HG02798 (cell line): ENCODE data around the gene SLC17A2.

Experiments used
- ATAC-seq: cut with Tn5 transposase; IDR thresholded peaks from one replicate; pipeline ENCODE4 v1.9.1; 2021; ENCODE audit warnings: mild to moderate bottlenecking; ENCODE audit not compliant: unreplicated experiment, poor library complexity

The SLC17A2 gene

GRCh38 chr6:25922301-25922700 lies 8.2 kb downstream of the SLC17A2 start:
- no peak for ATAC-seq

GRCh38 chr6:25921525-25922203 lies 8.8 kb downstream of the SLC17A2 start:
- no peak for ATAC-seq

GRCh38 chr6:25919657-25920056 lies 10.8 kb downstream of the SLC17A2 start:
- no peak for ATAC-seq

DNA sequence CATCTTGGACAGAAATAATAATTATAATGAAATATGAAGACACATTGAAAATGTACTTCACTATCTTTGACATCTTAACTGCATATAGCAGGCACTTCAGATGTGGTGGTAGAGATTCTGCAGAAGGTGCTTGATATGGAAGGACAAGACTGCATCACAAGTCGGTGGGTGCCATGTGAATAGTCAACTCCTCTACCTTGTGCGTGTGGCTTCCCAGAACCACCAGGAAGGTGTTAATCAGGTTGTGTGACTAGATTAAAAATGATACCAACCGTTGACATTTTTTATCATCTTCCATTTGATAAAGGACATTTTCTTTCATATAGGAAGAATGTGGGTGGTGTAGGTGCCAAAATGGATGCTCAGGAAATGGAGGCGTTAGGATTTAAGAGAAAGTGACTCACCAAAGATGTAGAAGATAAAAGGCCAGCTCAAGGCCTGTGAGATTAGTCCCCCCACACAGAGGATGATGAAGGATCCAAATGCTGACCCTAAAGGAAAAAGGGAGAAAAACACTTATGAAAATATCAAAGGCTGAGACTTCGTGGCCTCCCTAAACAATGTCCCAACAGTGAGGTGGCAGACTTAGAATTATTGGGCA lies 12.3 kb downstream of the SLC17A2 start:
- ATAC-seq, result no peak

DNA sequence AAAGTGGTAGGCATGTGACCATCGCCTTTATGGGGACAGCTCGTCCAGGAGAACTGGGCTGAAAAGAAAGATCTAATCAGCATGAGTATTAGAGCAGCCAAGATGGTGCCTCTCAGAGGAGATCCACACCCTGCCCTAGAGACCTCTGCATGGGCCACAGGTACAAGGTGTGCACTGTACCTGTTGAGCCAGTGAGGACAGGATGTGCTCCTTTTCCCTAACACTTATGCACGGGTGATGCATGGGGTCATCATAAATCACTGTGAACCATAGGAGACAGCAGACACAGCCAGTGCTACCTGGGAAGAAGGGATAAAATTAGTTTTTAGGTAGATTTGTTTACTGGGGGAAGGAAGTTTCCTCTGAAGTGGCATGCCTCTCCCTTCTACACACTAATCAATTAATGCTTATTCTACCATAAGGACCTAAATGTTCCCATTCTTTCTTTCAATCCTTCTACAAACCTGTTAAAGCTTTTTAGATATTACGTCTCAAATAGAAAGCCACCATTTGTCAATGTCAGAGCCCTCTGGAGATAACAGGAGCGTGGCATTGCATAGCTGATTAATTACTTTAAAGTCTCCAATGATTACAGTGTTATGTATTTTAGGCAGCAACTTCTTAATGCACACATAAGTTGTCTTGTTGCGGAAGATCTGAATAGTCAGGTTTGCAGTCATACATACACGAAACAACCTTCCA lies 13.6 kb downstream of the SLC17A2 start:
- ATAC-seq, result no peak

DNA sequence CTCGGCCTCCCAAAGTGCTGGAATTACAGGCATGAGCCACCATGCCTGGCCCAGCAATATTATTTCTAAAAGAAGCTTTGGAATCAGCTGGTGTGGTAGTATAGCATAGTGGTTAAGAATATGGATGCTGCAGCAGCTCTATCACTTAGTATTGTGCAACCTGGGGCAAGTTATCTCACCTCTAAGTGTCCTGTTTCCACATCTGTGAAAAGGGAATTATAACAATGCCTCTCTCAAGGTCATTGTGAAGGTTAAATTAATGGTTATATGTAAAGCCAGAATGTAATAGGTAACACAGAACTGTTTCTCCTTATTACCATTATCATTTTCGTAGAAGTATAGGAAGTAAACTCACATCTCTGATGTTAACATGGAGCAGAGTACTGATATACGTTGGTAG lies 14.2 kb downstream of the SLC17A2 start:
- ATAC-seq, result no peak

- ATAC-seq, result no peak
These were observed 16.8 kb downstream of the SLC17A2 start for GRCh38 chr6:25913741-25914140.

DNA sequence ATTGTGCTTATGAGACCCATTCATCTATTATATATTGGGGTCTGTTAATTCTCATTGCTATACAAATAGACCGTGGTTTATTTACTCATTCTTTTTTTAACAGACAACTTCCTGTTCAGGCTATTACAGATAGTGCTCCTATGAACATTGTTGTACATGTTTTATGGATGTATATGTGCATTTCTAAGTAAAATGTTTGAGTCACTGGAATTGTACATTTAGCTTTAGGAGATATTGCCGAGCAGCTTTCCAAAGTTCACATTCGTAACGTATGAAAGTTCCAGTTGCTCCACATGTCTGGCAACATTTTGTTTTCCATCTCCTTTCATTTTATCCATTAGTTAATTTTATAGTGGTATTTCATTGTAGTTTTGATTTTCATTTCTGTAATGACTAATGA lies 19.1 kb downstream of the SLC17A2 start:
- no peak for ATAC-seq

DNA sequence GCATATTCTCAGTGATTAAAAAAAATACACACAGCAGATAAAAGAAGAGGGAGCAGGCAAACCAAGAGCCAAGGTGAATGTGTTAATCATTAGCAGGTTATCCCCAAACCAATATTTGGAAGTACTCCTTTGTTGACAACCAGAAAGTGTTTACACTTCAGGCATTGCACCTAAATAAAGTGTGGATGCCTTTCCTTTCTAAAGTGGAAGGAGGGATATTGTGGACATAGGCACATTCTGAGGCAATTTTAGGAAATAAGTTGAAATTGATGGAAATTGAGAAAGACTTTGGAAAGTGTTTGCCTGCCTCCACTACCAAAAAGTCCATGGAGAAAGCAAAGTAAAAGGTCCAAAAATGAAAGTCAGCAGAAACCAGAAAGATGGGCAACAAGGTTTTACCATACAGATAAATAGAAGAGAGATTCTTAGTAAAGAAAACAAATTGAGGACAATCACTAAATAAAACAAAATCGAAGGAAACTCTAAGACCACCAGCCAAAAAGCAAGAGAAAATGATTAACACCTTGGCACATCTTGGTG lies 22.9 kb downstream of the SLC17A2 start:
- ATAC-seq, result no peak

DNA sequence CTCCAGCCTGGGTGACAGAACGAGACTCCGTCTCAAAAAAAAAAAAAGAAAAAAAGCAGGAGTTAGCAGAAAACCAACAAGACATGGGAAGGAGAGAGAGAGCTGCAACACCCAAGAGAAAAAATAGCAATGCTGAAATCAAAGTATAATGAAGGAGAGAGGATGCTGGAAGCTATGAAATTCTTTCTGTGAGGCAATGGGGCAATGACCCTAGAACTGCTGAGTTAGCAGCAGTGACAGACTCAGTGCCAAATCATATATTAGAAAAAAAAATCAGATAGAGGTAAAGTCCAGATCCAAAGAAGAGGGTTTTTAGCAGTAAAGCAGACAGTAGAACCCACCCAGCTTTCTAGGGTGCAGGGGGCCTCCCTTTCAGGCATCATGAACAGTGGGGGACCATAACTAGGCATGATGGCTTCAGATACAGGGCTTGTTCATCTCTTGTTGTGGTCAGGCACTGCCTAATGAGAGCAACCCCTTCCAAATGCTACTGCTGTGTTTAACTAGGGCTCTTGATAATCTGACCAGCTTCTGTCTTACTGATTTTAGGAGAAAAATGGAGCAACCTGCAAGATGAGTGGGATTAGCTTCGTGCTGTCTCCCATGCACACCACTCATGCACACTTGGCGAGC lies 26.9 kb downstream of the SLC17A2 start:
- no peak for ATAC-seq

- ATAC-seq, result no peak
These were observed 28.4 kb downstream of the SLC17A2 start for GRCh38 chr6:25902071-25902470.

DNA sequence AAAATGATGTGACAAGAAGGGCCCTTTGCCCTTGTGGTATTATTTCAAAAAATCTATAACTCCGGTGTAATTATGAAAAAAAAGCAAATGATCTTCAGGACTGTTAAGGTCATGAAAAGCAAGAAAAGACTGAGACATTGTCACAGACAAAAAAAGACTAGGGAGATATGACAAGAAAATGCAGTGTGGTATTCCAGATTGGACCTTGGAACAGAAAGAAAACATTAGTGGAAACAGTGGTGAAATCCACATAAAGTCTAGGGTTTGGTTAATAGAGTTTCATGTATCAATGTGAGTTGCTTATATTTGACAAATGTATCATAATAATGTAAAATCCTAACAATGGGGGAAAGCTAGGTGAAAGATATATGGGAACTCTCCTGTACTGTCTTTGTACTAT lies 29.6 kb downstream of the SLC17A2 start:
- no peak for ATAC-seq

DNA sequence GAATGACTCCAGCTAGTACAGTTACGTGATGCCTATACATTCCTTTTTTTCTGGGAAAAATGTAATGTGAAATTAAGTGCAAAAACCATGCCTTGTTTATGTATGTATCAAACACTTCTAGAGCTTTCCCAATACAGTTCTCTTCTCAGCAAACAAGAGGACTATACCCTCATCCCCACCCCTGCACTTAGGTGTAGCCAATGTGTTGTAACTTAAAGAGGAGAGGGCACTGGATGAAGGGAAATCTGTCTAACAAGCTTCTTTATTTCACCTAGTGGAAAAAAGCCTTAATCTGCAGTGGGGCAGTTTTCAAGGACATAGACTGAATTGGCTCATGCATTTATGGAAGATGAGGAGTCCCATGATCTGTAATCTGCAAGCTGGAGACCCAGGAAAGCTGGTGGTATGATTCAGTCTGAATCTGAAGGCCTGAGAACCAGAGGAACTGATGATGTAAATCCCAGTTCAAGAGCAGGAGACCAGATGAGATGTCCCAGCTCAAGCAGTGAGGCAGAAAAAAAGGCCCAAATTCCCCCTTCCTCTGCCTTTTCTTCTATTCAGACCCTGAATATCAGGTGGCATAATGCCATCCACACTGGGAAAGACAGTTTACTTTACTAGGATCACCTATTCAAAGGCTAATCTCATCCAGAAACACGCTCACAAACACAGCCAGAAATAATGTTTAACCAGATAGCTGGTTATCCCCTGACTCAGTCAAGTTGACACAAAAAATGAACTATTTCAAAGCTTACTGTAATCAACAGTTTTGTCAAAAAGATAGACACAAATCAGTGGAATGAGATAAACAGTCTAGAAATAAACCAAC lies 30.7 kb downstream of the SLC17A2 start:
- no peak for ATAC-seq

- ATAC-seq, result no peak
These were observed 31.4 kb downstream of the SLC17A2 start for GRCh38 chr6:25899123-25899522.

DNA sequence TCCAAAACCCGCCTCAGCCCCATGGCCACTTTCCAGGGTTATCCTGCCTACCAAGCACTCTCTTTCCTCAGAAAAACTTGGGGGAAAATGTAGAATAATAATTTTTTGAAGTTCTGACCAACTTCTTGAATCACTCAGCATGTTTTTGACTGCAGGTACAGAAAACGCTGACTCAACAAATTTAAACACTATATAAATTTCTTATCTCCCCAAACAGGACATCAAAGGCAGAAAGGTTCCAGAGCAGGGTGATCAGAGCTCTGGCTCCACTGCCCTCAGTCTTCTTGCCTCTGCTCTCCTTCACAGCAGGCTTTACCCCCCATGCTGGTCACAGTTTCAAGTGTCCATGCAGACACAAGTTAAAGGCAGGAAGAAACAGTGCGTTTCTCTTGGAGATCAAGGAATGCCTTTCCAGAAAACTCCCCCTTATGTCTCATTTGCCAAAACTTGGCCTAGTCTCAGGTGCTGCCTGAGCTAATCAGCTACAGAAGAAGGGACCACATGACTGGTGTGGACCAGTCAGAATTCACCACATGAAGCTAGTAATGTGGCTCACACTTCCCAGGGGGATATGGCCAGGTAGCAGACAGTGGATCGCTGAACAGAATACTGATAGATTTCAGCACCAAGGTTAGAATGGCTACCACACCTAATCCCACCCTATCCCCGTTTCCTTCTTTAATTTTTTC lies 32.1 kb downstream of the SLC17A2 start:
- no peak for ATAC-seq

- ATAC-seq, result no peak
These were observed 34.2 kb downstream of the SLC17A2 start for GRCh38 chr6:25896252-25896651.

GRCh38 chr6:25895771-25896170 lies 34.7 kb downstream of the SLC17A2 start:
- ATAC-seq, result no peak

GRCh38 chr6:25893778-25894177 lies 36.7 kb downstream of the SLC17A2 start:
- no peak for ATAC-seq

- ATAC-seq, result no peak
These were observed 37.6 kb downstream of the SLC17A2 start for GRCh38 chr6:25892877-25893276.
